ENCODE results near the gene ARVCF. TPM values are rescaled to one million over a fixed set of nuclear protein-coding genes. Genes with fewer than 3 reads are reported as not detected.

The ARVCF gene
- total RNA-seq, 4 donors from 2014 or later, result 47.5 to 98.3 (median 80.6) TPM

DNA sequence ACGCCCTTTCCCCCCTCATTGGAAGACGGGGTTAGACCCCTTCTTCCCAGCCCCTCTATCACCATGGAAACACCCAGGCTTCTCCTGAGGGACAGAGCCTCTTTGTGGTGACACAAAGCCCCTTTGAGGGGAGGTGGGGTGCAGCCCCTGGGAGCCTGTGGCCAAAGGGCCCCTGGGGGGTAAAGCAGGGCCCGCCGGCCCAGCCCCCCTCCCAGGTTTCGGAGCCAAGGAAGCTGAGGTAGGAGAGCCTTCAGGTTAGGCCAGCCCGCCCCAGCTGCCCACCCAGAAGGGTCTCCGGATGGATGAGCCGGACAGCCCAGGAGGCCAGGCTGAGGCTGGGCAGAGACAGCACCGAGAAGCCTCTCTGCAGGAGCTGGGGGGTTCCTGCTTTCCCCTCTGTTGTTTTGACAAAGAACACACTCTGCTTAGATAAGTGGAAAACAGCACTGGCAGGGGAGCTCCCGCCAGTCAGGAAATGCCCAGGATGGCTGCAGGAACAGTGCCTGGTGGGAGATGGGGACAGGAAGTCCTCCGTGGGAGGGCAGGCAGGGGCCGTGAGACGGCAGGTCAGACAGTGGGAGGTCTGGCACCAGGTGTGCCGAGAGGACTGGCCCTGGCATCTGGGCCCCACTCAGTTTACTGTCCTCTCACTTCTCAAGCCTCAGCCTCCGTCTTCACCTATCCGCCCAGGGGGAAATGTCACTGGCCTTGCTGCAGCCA is 18.2 kb downstream of the ARVCF start:
- Histone ChIP-seq H3K27ac (peak overlapping the region; percentile 70 to 93 (median 80)), H3K9me3 (peaks cover 0 to 4% (median 2%) of the 10 kb centered on the region in 4 donors), H3K4me3 (no peak overlapping the region), H3K27me3 (no peaks in the 10 kb centered on the region), H3K4me1 (peaks cover 0 to 87% (median 47%) of the 10 kb centered on the region in 4 donors), H3K36me3 (no peaks in the 10 kb centered on the region)
- DNase-seq (ENCODE audit: low spot score in 2 of 2), result no peak
- WGBS, 2 donors, result 44 to 50% methylated on average over 14 to 15 of the region's 16 CpGs
- TF ChIP-seq, protein P1, sequence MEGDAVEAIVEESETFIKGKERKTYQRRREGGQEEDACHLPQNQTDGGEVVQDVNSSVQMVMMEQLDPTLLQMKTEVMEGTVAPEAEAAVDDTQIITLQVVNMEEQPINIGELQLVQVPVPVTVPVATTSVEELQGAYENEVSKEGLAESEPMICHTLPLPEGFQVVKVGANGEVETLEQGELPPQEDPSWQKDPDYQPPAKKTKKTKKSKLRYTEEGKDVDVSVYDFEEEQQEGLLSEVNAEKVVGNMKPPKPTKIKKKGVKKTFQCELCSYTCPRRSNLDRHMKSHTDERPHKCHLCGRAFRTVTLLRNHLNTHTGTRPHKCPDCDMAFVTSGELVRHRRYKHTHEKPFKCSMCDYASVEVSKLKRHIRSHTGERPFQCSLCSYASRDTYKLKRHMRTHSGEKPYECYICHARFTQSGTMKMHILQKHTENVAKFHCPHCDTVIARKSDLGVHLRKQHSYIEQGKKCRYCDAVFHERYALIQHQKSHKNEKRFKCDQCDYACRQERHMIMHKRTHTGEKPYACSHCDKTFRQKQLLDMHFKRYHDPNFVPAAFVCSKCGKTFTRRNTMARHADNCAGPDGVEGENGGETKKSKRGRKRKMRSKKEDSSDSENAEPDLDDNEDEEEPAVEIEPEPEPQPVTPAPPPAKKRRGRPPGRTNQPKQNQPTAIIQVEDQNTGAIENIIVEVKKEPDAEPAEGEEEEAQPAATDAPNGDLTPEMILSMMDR (IDR thresholded peaks at IDR 0.05), result no peak
- TF ChIP-seq POLR2A (IDR thresholded peaks at IDR 0.05) (no peak), EP300 (IDR thresholded peaks at IDR 0.05) (no peak)

DNA sequence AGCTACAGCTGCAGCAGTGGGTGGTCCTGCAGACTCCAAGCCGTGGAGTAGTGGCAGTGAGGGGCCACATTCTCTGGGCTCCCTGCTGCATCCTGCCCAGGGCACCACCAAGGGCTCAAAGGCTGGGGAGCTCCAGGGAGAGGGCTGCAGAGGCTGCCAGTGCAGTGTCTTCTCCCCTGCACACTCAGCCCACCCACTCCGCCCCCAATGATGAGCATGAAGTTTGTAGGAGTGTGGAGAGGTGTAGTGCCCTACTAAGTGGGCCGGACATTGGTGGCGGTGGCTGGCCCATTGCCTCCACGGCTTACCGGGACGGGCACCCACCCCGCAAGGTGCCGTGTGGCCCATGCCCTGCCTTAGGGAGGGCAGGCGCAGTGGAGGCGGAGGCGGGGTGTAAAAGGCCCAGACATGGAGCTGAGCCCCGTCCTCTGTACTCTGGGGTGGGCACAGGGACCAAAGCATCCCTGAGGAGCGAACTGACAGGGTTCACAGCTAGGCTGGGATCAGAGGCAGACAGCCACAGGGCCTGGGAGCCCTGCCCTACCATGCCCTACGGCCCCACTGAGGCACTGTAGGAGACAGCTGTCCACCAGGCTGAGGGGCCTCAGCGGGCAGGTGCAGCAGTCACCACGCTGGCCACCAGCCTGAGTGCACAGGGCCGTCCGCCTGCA is 18.9 kb downstream of the ARVCF start:
- peaks cover 0 to 94% (median 51%) of the 10 kb centered on the region in 4 donors for H3K4me1 ChIP-seq
- no peak for DNase-seq (ENCODE audit: low spot score in 2 of 2)
- TF ChIP-seq EP300 (IDR thresholded peaks at IDR 0.05) (no peak), POLR2A (IDR thresholded peaks at IDR 0.05) (no peak)
- TF ChIP-seq, protein P1 (IDR thresholded peaks at IDR 0.05), result no peak
- peak overlapping the region; percentile 70 to 93 (median 80) for H3K27ac ChIP-seq
- no peaks in the 10 kb centered on the region for H3K9me3 ChIP-seq
- no peak overlapping the region for H3K4me3 ChIP-seq
- H3K36me3 ChIP-seq, result no peaks in the 10 kb centered on the region
- WGBS, 2 donors, result 64 to 70% methylated on average over 16 to 18 of the region's 19 CpGs
- H3K27me3 ChIP-seq, result no peaks in the 10 kb centered on the region

DNA sequence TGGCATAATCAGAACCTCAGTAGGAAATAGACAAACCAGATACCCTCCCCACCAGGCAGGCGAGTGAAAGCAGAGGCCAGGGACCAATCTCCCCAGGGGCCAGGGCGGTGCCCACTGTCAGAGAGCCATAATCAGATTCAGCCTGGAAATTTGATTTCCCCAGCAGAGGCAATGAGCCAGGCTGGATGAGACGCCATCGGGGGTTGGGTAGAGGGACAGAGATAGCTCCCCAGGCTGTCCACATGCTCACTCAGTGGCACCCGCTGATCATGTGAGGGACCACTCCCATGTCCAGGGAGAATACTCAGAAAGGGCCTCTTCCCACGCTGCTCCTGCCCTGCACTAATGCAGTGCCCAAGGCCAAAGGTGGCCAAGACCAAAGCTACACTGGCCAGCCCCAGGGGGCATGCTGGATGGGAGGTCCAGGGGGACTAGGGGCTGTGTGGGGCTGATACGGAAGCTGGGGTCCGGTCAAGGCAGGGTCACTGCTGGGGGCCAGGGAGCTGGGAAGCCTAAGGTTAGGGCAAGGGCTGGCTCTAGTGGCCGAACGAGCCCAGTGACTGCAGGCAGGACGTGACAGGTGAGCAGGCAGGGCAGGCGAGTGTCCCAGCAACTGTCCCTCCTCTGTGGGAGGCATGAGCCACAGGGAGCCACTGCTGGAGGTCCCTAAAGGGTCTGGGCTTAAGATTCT is 19.8 kb downstream of the ARVCF start:
- no peak overlapping the region for H3K4me3 ChIP-seq
- peaks cover 0 to 96% (median 59%) of the 10 kb centered on the region in 4 donors for H3K4me1 ChIP-seq
- no peaks in the 10 kb centered on the region for H3K9me3 ChIP-seq
- H3K36me3 ChIP-seq, result no peaks in the 10 kb centered on the region
- 65 to 68% methylated on average over 10 to 12 of the region's 12 CpGs for WGBS, 2 donors
- DNase-seq (ENCODE audit: low spot score in 2 of 2), result no peak
- H3K27ac ChIP-seq, result peak overlapping the region; percentile 62 to 93 (median 80)
- no peaks in the 10 kb centered on the region for H3K27me3 ChIP-seq
- TF ChIP-seq EP300 (IDR thresholded peaks at IDR 0.05), result no peak
- no peak for TF ChIP-seq POLR2A (IDR thresholded peaks at IDR 0.05)
- TF ChIP-seq, protein P1 (IDR thresholded peaks at IDR 0.05), result no peak

DNA sequence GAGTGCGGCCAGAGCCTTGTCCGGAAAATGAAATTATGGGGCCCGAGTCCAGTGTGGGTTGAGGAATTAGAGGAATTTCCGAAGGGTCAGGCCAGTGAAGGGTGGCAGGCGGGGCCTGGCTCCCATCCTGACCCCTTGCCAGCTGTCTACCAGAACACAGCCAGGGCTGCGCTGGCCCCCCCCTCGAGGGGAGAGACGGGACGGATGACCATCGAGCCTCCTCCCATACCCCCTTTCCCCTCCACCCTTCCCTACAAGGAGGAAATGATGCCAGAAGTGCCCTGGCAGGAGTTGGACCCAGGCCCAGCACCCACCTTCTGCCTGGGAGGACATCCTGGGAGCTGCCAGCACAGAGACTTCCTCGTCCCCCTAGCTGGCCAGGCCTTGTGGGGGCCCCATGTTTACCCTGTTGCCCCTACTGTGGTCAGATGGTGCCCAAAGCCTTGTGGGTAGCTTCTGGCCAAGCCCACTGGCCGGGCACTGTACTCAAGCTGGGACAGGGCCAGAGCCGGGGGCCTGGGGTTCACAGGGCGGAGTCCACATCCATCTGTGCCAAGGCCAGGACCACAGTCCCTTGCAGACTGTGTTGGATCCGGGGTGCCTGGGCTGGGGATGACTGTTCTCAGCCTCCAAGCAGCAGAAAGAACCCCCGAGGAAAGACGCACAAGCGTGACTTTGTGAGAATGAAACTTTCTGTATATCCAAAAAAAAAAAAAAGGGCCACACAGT is 20.8 kb downstream of the ARVCF start:
- no peak overlapping the region for H3K4me3 ChIP-seq

More for the DNA sequence above, 20.8 kb downstream of the ARVCF start:
- TF ChIP-seq, protein P1 (IDR thresholded peaks at IDR 0.05), result no peak
- TF ChIP-seq EP300 (IDR thresholded peaks at IDR 0.05), result peak in 1 of 2 donors; percentile 72
- Histone ChIP-seq H3K27ac (peak overlapping the region; percentile 72 to 93 (median 80)), H3K4me1 (peaks cover 0 to 97% (median 66%) of the 10 kb centered on the region in 4 donors), H3K27me3 (no peaks in the 10 kb centered on the region), H3K9me3 (no peaks in the 10 kb centered on the region), H3K36me3 (no peaks in the 10 kb centered on the region)
- DNase-seq (ENCODE audit: low spot score in 2 of 2), result no peak
- WGBS, 2 donors, result 27 to 46% methylated on average over 16 to 18 of the region's 18 CpGs
